Glutamatergic neuron (in vitro differentiated cells): Measurements from ENCODE around the gene DIP2A. TPM values are rescaled to one million over a fixed set of nuclear protein-coding genes. Genes with fewer than 3 reads are reported as not detected.

Source experiments
- DNase-seq: peaks from one replicate; pipeline ENCODE4 v3.0.0; 2022
- H3K27ac Mint-ChIP-seq: one replicate; pipeline ENCODE4 v1.8.0; 2020; ENCODE audit warnings: mild to moderate bottlenecking, mixed read lengths, inconsistent platforms; ENCODE audit not compliant: unreplicated experiment
- H3K27me3 Mint-ChIP-seq: one replicate; pipeline ENCODE4 v1.8.0; 2020; ENCODE audit warnings: mild to moderate bottlenecking, moderate library complexity, mixed read lengths, inconsistent platforms; ENCODE audit not compliant: unreplicated experiment
- H3K36me3 Mint-ChIP-seq: one replicate; pipeline ENCODE4 v1.8.0; 2020; ENCODE audit warnings: mild to moderate bottlenecking, mixed read lengths, inconsistent platforms; ENCODE audit not compliant: unreplicated experiment
- H3K4me1 Mint-ChIP-seq: one replicate; pipeline ENCODE4 v1.8.0; 2020; ENCODE audit warnings: mild to moderate bottlenecking, low read depth, mixed read lengths, inconsistent platforms; ENCODE audit not compliant: unreplicated experiment
- H3K4me3 Mint-ChIP-seq: one replicate; pipeline ENCODE4 v1.8.0; 2020; ENCODE audit warnings: mild to moderate bottlenecking, mixed read lengths, inconsistent platforms; ENCODE audit not compliant: unreplicated experiment
- H3K9me3 Mint-ChIP-seq: one replicate; pipeline ENCODE4 v1.8.0; 2020; ENCODE audit warnings: mild to moderate bottlenecking, moderate library complexity, mixed read lengths, inconsistent platforms; ENCODE audit not compliant: unreplicated experiment
- total RNA-seq: library from RNA; stranded (reverse); fragmentation: NEBNext Ultra II Directional; extraction: Animal tissue kit (Norgen Biotek cat#: 25700); gene quantifications from one replicate; pipeline ENCODE4 v1.2.1, GENCODE V29; 2021; ENCODE audit not compliant: unreplicated experiment
- TF ChIP-seq, protein P1 (sequence below): fragments of 200-600 bp; sonication (generic); IDR thresholded peaks from one replicate; pipeline ENCODE4 v1.5.0; 2021; ENCODE audit not compliant: partially characterized antibody, unreplicated experiment

The DIP2A gene
- total RNA-seq, 1 donor from 2014 or later: 55.4 TPM

- TF ChIP-seq, protein P1, sequence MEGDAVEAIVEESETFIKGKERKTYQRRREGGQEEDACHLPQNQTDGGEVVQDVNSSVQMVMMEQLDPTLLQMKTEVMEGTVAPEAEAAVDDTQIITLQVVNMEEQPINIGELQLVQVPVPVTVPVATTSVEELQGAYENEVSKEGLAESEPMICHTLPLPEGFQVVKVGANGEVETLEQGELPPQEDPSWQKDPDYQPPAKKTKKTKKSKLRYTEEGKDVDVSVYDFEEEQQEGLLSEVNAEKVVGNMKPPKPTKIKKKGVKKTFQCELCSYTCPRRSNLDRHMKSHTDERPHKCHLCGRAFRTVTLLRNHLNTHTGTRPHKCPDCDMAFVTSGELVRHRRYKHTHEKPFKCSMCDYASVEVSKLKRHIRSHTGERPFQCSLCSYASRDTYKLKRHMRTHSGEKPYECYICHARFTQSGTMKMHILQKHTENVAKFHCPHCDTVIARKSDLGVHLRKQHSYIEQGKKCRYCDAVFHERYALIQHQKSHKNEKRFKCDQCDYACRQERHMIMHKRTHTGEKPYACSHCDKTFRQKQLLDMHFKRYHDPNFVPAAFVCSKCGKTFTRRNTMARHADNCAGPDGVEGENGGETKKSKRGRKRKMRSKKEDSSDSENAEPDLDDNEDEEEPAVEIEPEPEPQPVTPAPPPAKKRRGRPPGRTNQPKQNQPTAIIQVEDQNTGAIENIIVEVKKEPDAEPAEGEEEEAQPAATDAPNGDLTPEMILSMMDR: no peak
- H3K9me3 Mint-ChIP-seq: peaks cover 2% of the 10 kb centered on the region
- H3K36me3 Mint-ChIP-seq: no peaks in the 10 kb centered on the region
- peaks cover 6% of the 10 kb centered on the region for H3K4me1 Mint-ChIP-seq
- DNase-seq: no peak
- no peak overlapping the region for H3K4me3 Mint-ChIP-seq
- H3K27ac Mint-ChIP-seq: peak overlapping the region; percentile 22
- H3K27me3 Mint-ChIP-seq: peaks cover 3% of the 10 kb centered on the region
These were observed 45.3 kb downstream of the DIP2A start for GRCh38 chr21:46503922-46504550.

DNA sequence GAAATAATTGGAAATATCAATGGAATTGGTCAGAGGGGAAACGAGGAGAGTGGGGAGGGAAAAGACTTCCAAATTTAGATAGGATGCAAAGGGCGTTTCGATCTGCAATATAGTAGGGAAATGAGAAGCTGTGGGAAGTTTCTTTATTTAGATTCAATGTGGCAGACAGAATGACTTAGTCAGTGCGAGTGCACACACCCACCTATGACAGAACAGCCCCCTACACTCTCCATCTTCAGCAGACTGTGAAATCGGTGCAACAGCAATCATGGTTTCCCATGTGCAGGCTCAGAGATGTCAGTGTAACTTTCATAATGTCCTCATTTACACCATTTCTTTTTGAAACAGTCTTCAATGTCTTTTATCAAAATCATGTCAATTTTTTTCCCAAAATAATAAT, 46.0 kb downstream of the DIP2A start:
- peaks cover 6% of the 10 kb centered on the region for H3K4me1 Mint-ChIP-seq
- H3K36me3 Mint-ChIP-seq: peaks cover 3% of the 10 kb centered on the region
- no peak overlapping the region for H3K27ac Mint-ChIP-seq
- DNase-seq: no peak
- TF ChIP-seq, protein P1: no peak
- H3K4me3 Mint-ChIP-seq: no peak overlapping the region
- peaks cover 3% of the 10 kb centered on the region for H3K27me3 Mint-ChIP-seq
- H3K9me3 Mint-ChIP-seq: peaks cover 2% of the 10 kb centered on the region

DNA sequence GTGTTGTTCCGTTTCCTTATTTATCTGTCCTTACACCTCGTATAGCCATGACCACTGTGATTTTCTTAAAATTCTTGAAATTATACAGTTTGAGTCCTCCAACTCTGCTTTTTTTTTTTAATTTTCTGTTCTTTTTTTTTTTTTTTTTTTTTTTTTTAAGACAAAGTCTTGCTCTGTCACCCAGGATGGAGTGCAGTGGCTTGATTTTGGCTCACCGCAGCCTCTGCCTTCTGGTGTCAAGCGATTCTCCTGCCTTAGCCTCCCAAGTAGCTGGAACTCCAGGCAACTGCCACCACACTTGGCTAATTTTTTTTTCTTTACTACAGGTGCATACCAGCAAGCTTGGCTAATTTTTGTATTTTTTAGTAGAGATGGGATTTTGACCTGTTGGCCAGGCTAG, 48.9 kb downstream of the DIP2A start:
- Mint-ChIP-seq H3K36me3 (peaks cover 10% of the 10 kb centered on the region), H3K27ac (no peak overlapping the region), H3K4me3 (no peak overlapping the region), H3K9me3 (no peaks in the 10 kb centered on the region), H3K27me3 (peaks cover 3% of the 10 kb centered on the region), H3K4me1 (peaks cover 6% of the 10 kb centered on the region)
- no peak for DNase-seq
- TF ChIP-seq, protein P1: no peak

GRCh38 chr21:46509741-46510502, 51.2 kb downstream of the DIP2A start:
- H3K4me3 Mint-ChIP-seq: no peak overlapping the region
- peaks cover 3% of the 10 kb centered on the region for H3K27me3 Mint-ChIP-seq
- H3K4me1 Mint-ChIP-seq: no peaks in the 10 kb centered on the region
- no peak overlapping the region for H3K27ac Mint-ChIP-seq
- TF ChIP-seq, protein P1: no peak
- no peaks in the 10 kb centered on the region for H3K9me3 Mint-ChIP-seq
- H3K36me3 Mint-ChIP-seq: peaks cover 10% of the 10 kb centered on the region
- no peak for DNase-seq

GRCh38 chr21:46515109-46515508, 56.4 kb downstream of the DIP2A start:
- H3K36me3 Mint-ChIP-seq: peaks cover 2% of the 10 kb centered on the region
- TF ChIP-seq, protein P1: no peak
- no peak for DNase-seq
- H3K27me3 Mint-ChIP-seq: no peaks in the 10 kb centered on the region
- H3K4me1 Mint-ChIP-seq: no peaks in the 10 kb centered on the region
- no peak overlapping the region for H3K4me3 Mint-ChIP-seq
- H3K9me3 Mint-ChIP-seq: peaks cover 4% of the 10 kb centered on the region
- no peak overlapping the region for H3K27ac Mint-ChIP-seq
